Measurements from ENCODE around the gene VIPR2. TPM values are rescaled to one million over a fixed set of nuclear protein-coding genes. Genes with fewer than 3 reads are reported as not detected.
"Not testable (repeated sequence)": the region's sequence is repeated elsewhere in the genome, so short reads cannot be mapped to it uniquely, and the experiment has no call there.

Gene VIPR2
- total and polyA plus RNA-seq, 3 donors from 2014 or later: 2.5 to 5.3 (median 4.9) TPM

DNA sequence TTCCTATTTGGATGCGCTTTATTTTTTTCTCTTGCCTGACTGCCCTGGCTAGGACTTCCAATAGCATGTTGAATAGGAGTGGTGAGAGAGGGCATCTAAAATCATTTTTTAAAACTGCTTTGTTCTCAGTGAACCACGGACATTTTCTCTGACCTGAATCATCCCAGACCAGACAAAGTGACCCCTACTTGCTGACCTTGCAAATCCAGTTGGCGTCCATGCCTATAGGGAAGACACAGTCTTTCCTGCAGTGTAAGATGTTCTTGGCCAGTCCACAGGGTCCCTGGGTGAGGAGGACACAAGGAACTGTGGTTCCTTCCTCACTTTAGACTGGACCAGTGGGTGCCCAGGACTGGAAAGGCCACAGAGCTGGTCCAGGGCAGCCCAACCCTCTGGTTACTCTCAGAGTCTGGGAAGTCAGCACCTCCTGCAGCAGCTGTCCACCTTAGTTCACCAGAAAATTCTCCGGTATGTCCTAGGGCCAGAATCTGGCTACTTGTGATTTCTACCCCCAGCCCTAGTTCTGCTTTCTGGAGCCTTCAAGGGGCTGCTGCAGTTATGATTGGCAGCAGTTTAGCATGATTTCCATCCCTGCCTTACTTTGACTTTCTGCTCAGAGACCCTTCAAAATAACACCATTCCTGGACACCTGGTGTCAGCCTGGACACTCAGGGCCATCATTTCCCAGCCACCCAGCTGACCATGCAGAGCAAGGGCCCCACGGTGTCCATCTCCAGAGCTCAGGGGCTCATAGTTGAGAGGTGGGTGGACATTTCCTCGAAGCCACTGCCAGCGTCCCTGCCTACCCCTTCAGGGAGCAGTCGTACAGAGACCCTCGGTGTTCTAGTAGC, 19.3 kb downstream of the VIPR2 start:
- Histone ChIP-seq H3K4me1 (no peaks in the 10 kb centered on the region), H3K36me3 (ENCODE audit: low read depth, missing control alignments) (no peaks in the 10 kb centered on the region), H3K27me3 (no peaks in the 10 kb centered on the region), H3K27ac (no peak overlapping the region), H3K4me3 (no peak overlapping the region), H3K9me3 (no peaks in the 10 kb centered on the region)
- TF ChIP-seq POLR2A (IDR thresholded peaks at IDR 0.05): no peak
- TF ChIP-seq, protein P1, sequence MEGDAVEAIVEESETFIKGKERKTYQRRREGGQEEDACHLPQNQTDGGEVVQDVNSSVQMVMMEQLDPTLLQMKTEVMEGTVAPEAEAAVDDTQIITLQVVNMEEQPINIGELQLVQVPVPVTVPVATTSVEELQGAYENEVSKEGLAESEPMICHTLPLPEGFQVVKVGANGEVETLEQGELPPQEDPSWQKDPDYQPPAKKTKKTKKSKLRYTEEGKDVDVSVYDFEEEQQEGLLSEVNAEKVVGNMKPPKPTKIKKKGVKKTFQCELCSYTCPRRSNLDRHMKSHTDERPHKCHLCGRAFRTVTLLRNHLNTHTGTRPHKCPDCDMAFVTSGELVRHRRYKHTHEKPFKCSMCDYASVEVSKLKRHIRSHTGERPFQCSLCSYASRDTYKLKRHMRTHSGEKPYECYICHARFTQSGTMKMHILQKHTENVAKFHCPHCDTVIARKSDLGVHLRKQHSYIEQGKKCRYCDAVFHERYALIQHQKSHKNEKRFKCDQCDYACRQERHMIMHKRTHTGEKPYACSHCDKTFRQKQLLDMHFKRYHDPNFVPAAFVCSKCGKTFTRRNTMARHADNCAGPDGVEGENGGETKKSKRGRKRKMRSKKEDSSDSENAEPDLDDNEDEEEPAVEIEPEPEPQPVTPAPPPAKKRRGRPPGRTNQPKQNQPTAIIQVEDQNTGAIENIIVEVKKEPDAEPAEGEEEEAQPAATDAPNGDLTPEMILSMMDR (IDR thresholded peaks at IDR 0.05): no peak
- intact Hi-C loops (cut with DNase I; ENCODE audit: low total_unique reads): no loop called here
- no peak for DNase-seq
- WGBS, 2 donors: 81 to 86% methylated on average over 8 to 9 of the region's 9 CpGs

GRCh38 chr7:159123793-159124192, 20.9 kb downstream of the VIPR2 start:
- H3K4me3 ChIP-seq; H3K4me1 ChIP-seq; intact Hi-C loops (cut with DNase I; ENCODE audit: low total_unique reads); H3K27ac ChIP-seq; H3K36me3 ChIP-seq (ENCODE audit: low read depth, missing control alignments); H3K9me3 ChIP-seq; DNase-seq; H3K27me3 ChIP-seq: not testable (repeated sequence)
- 56 to 81% methylated on average over 1 of the region's 1 CpG for WGBS, 2 donors

DNA sequence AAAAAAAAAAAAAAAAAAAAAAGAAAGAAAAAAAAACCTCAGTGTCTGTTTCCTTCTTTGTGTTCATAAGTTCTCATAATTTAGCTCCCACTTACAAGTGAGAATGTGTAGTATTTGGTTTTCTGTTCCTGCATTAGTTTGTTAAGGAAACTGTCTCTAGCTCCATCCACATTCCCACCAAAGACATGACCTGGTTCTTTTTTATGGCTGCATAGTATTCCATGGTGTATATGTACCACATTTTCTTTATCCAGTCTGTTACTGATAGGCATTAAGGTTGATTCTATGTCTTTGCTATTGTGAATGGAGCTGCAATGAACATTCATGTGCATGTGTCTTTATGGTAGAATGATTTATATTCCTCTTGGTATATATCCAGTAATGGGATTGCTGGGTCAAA, 21.4 kb downstream of the VIPR2 start:
- H3K36me3 ChIP-seq (ENCODE audit: low read depth, missing control alignments); intact Hi-C loops (cut with DNase I; ENCODE audit: low total_unique reads); H3K4me3 ChIP-seq; H3K27me3 ChIP-seq; H3K27ac ChIP-seq; H3K9me3 ChIP-seq; H3K4me1 ChIP-seq; DNase-seq: not testable (repeated sequence)

- Histone ChIP-seq H3K9me3 (no peaks in the 10 kb centered on the region), H3K4me1 (no peaks in the 10 kb centered on the region), H3K27ac (no peak overlapping the region), H3K36me3 (ENCODE audit: low read depth, missing control alignments) (no peaks in the 10 kb centered on the region), H3K4me3 (no peak overlapping the region), H3K27me3 (no peaks in the 10 kb centered on the region)
- TF ChIP-seq POLR2A (IDR thresholded peaks at IDR 0.05): no peak
- TF ChIP-seq, protein P1 (IDR thresholded peaks at IDR 0.05): no peak
- intact Hi-C loops (cut with DNase I; ENCODE audit: low total_unique reads): no loop called here
- no peak for DNase-seq
- WGBS, 2 donors: 86 to 96% methylated on average over 4 to 7 of the region's 7 CpGs
Observed at GRCh38 chr7:159122276-159122675, 22.4 kb downstream of the VIPR2 start.

DNA sequence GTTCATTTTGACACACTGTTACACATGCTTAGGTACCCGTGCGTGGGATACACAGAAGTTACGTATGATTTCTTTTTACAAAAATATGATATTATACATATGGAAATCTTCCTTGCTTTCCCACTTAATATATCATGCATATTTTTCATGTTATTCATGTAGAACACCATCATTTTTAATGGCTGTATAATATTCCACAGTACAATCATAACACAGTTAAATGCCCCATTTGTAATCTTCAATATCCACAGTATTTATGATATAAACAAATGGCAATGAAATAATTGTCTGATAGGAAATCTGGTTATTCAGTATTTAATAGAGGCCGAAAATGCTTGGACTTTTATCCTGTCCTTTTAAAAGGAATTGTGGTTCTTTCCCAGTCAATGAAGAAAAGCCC, 23.2 kb downstream of the VIPR2 start:
- intact Hi-C loops (cut with DNase I; ENCODE audit: low total_unique reads): no loop called here
- DNase-seq: no peak
- H3K27ac ChIP-seq: no peak overlapping the region
- TF ChIP-seq POLR2A (IDR thresholded peaks at IDR 0.05): no peak
- TF ChIP-seq, protein P1 (IDR thresholded peaks at IDR 0.05): no peak
- WGBS, 2 donors: 89 to 95% methylated on average over 4 of the region's 4 CpGs
- no peaks in the 10 kb centered on the region for H3K36me3 ChIP-seq (ENCODE audit: low read depth, missing control alignments)
- H3K4me3 ChIP-seq: no peak overlapping the region
- H3K27me3 ChIP-seq: no peaks in the 10 kb centered on the region
- H3K4me1 ChIP-seq: no peaks in the 10 kb centered on the region
- H3K9me3 ChIP-seq: no peaks in the 10 kb centered on the region

GRCh38 chr7:159121068-159121467, 23.6 kb downstream of the VIPR2 start:
- Histone ChIP-seq H3K4me1 (no peaks in the 10 kb centered on the region), H3K27me3 (no peaks in the 10 kb centered on the region), H3K9me3 (no peaks in the 10 kb centered on the region), H3K27ac (no peak overlapping the region), H3K4me3 (no peak overlapping the region), H3K36me3 (ENCODE audit: low read depth, missing control alignments) (no peaks in the 10 kb centered on the region)
- no peak for DNase-seq
- 66 to 79% methylated on average over 7 to 9 of the region's 9 CpGs for WGBS, 2 donors
- TF ChIP-seq, protein P1 (IDR thresholded peaks at IDR 0.05): no peak
- no peak for TF ChIP-seq POLR2A (IDR thresholded peaks at IDR 0.05)
- intact Hi-C loops (cut with DNase I; ENCODE audit: low total_unique reads): no loop called here
